H1 (cell line): ENCODE measurements around the gene LRBA. TPM values are rescaled to one million over a fixed set of nuclear protein-coding genes. Genes with fewer than 3 reads are reported as not detected.

Experiments used
- CTCF ChIA-PET: fragments of 300-600 bp; sonication (Branson Sonifier 250); formaldehyde crosslinking; loops from one replicate; lab custom pipeline; 2021; ENCODE audit not compliant: partially characterized antibody; lab: Charles Lee
- POLR2A ChIA-PET: fragments of 300-600 bp; sonication (Branson Sonifier 250); formaldehyde crosslinking; loops from one replicate; lab custom pipeline; 2021; ENCODE audit warnings: inconsistent platforms; ENCODE audit not compliant: partially characterized antibody; lab: Charles Lee
- DNase-seq, 2 experiments: peaks; one replicate each; pipeline versions ENCODE4 v3.0.0 to v3.0.0-alpha.2; 2010 to 2022; ENCODE audit warnings: low spot score in 2 of 2, low read depth in 1 of 2, mixed read lengths in 1 of 2
- FAIRE-seq: peaks from 2 replicates; lab custom pipeline; 2011; peaks lifted over from hg19 to GRCh38; lab: Jason Lieb, UNC
- H2AFZ ChIP-seq: 2 replicates; pipeline ENCODE4 v1.8.1; 2012; ENCODE audit warnings: low read length, inconsistent platforms
- H2AK5ac ChIP-seq: 2 replicates; pipeline ENCODE4 v1.6.1; 2013; ENCODE audit warnings: low read depth, low read length
- H2BK120ac ChIP-seq: replicated peaks from 2 replicates; pipeline ENCODE3; 2013; ENCODE audit warnings: low read depth, low read length, inconsistent platforms
- H2BK12ac ChIP-seq: 2 replicates; pipeline ENCODE4 v1.6.1; 2013; ENCODE audit warnings: low read depth, low read length
- H2BK15ac ChIP-seq: 2 replicates; pipeline ENCODE4 v1.6.1; 2013; ENCODE audit warnings: low read length
- H2BK20ac ChIP-seq: 2 replicates; pipeline ENCODE4 v1.6.1; 2013; ENCODE audit warnings: low read length
- H2BK5ac ChIP-seq: 2 replicates; pipeline ENCODE4 v1.6.1; 2013; ENCODE audit warnings: low read depth, low read length
- H3K14ac ChIP-seq: 2 replicates; pipeline ENCODE4 v1.6.1; 2013; ENCODE audit warnings: inconsistent platforms; ENCODE audit not compliant: insufficient read length
- H3K18ac ChIP-seq: 2 replicates; pipeline ENCODE4 v1.6.1; 2013; ENCODE audit warnings: low read length; ENCODE audit errors: extremely low read depth
- H3K23ac ChIP-seq: 2 replicates; pipeline ENCODE4 v1.6.1; 2013; ENCODE audit warnings: inconsistent platforms; ENCODE audit not compliant: insufficient read length
- H3K23me2 ChIP-seq: 2 replicates; pipeline ENCODE4 v1.6.1; 2013; ENCODE audit warnings: low read depth, low read length
- H3K27ac ChIP-seq: 2 replicates; pipeline ENCODE4 v1.6.1; 2011; ENCODE audit warnings: low read depth, low read length, inconsistent platforms
- H3K27me3 ChIP-seq, 4 experiments: replicated peaks in 1 of 4; 1 replicate in 1 of 4; 2 replicates in 3 of 4; pipeline versions ENCODE4 v1.6.1 to v1.8.1; 2011 to 2013; ENCODE audit warnings: low read length in 3 of 4, mild to moderate bottlenecking in 3 of 4, inconsistent platforms in 2 of 4, mixed read lengths in 2 of 4, moderate library complexity in 1 of 4; ENCODE audit not compliant: control insufficient read depth in 3 of 4, insufficient read depth in 3 of 4; ENCODE audit errors: extremely low read depth in 1 of 4
- H3K36me3 ChIP-seq, 4 experiments: 2 replicates each; pipeline versions ENCODE4 v1.6.1 to v1.8.1; 2011 to 2013; ENCODE audit warnings: mild to moderate bottlenecking in 4 of 4, low read length in 3 of 4, moderate library complexity in 2 of 4, control low read depth in 1 of 4, inconsistent platforms in 1 of 4; ENCODE audit not compliant: insufficient read depth in 4 of 4, control insufficient read depth in 2 of 4
- H3K4ac ChIP-seq: replicated peaks from 2 replicates; pipeline ENCODE3; 2013; ENCODE audit warnings: low read length, low read depth, mixed read lengths, inconsistent platforms; ENCODE audit not compliant: insufficient read length
- H3K4me1 ChIP-seq, 4 experiments: replicated peaks in 1 of 4; 1 replicate in 1 of 4; 2 replicates in 3 of 4; pipeline versions ENCODE4 v1.6.1 to v1.8.1; 2011 to 2013; ENCODE audit warnings: low read length in 3 of 4, inconsistent platforms in 2 of 4, mixed read lengths in 1 of 4; ENCODE audit not compliant: insufficient read depth in 4 of 4, control insufficient read depth in 3 of 4
- H3K4me2 ChIP-seq, 2 experiments: 2 replicates each; pipeline versions ENCODE4 v1.6.1 to v1.8.1; 2011 to 2013; ENCODE audit warnings: low read depth in 2 of 2, low read length in 2 of 2, control low read depth in 1 of 2, inconsistent platforms in 1 of 2, mild to moderate bottlenecking in 1 of 2; ENCODE audit not compliant: insufficient read depth in 1 of 2
- H3K4me3 ChIP-seq, 4 experiments: fragments of 200-600, 300-600 bp in 1 of 4; sonication (generic), shearing (Covaris generic), sonication (Bioruptor Twin) in 1 of 4; 2 replicates each; pipeline versions ENCODE4 v1.5.1 to v1.8.1; 2011 to 2016; ENCODE audit warnings: low read length in 4 of 4, low read depth in 3 of 4, control low read depth in 2 of 4, inconsistent platforms in 2 of 4, mild to moderate bottlenecking in 2 of 4, mixed read lengths in 1 of 4, moderate library complexity in 1 of 4; ENCODE audit not compliant: insufficient read depth in 2 of 4; ENCODE audit errors: extremely low read depth in 1 of 4
- H3K56ac ChIP-seq: replicated peaks from 2 replicates; pipeline ENCODE3; 2013; ENCODE audit warnings: low read depth, mild to moderate bottlenecking, mixed read lengths, low read length, inconsistent platforms; ENCODE audit not compliant: insufficient read length
- H3K79me1 ChIP-seq: 2 replicates; pipeline ENCODE4 v1.6.1; 2013; ENCODE audit warnings: low read depth, low read length, control low read depth
- H3K79me2 ChIP-seq, 2 experiments: 2 replicates each; pipeline versions ENCODE4 v1.6.1 to v1.8.1; 2012 to 2013; ENCODE audit warnings: low read length in 2 of 2, mild to moderate bottlenecking in 2 of 2, inconsistent platforms in 1 of 2; ENCODE audit not compliant: insufficient read depth in 2 of 2, control insufficient read depth in 1 of 2
- H3K9ac ChIP-seq, 4 experiments: replicated peaks in 1 of 4; 1 replicate in 1 of 4; 2 replicates in 3 of 4; pipeline versions ENCODE4 v1.6.1 to v1.8.1; 2011 to 2013; ENCODE audit warnings: low read depth in 3 of 4, low read length in 3 of 4, control low read depth in 2 of 4, mild to moderate bottlenecking in 2 of 4, moderate library complexity in 2 of 4, inconsistent platforms in 1 of 4; ENCODE audit errors: extremely low read depth in 1 of 4
- H3K9me3 ChIP-seq, 2 experiments: 2 replicates each; pipeline versions ENCODE4 v1.6.1 to v1.8.1; 2012 to 2013; ENCODE audit warnings: mild to moderate bottlenecking in 2 of 2, moderate library complexity in 2 of 2, control low read depth in 1 of 2, inconsistent platforms in 1 of 2, low read depth in 1 of 2, low read length in 1 of 2, mixed read lengths in 1 of 2; ENCODE audit not compliant: insufficient read depth in 2 of 2
- H4K20me1 ChIP-seq, 2 experiments: replicated peaks in 1 of 2; 2 replicates each; pipeline versions ENCODE3 to v1.8.1; 2011 to 2013; ENCODE audit warnings: inconsistent platforms in 2 of 2, low read length in 2 of 2, mild to moderate bottlenecking in 1 of 2; ENCODE audit not compliant: insufficient read depth in 2 of 2, control insufficient read depth in 1 of 2
- H4K5ac ChIP-seq: 2 replicates; pipeline ENCODE4 v1.6.1; 2013; ENCODE audit warnings: low read length, low read depth, mixed read lengths, inconsistent platforms; ENCODE audit not compliant: insufficient read length
- H4K8ac ChIP-seq: 2 replicates; pipeline ENCODE4 v1.8.0; 2013; ENCODE audit warnings: mild to moderate bottlenecking, moderate library complexity, low read length, inconsistent platforms; ENCODE audit not compliant: insufficient read depth; ENCODE audit errors: extremely low read depth
- H4K91ac ChIP-seq: replicated peaks from 2 replicates; pipeline ENCODE3; 2013; ENCODE audit warnings: low read length, mixed read lengths, inconsistent platforms; ENCODE audit not compliant: insufficient read length
- ASH2L ChIP-seq: fragments of 200-600, 300-600 bp; sonication (generic); IDR thresholded peaks from one replicate; pipeline ENCODE4 v1.7.1; 2017; ENCODE audit warnings: low read length
- CBX5 ChIP-seq: fragments of 300-800, 300-1000 bp; sonication (generic); IDR thresholded peaks from 2 replicates; pipeline ENCODE4 v1.7.1; 2016; ENCODE audit warnings: antibody characterized with exemption, low read length, low read depth
- CHD1 ChIP-seq: IDR thresholded peaks from 2 replicates; pipeline ENCODE4 v1.6.1; 2012; ENCODE audit warnings: low read depth, low read length, improper control_type of control experiment
- E2F6 ChIP-seq: IDR thresholded peaks from 2 replicates; pipeline ENCODE4 v1.6.1; 2012; ENCODE audit warnings: inconsistent platforms
- GABPA ChIP-seq: IDR thresholded peaks from 2 replicates; pipeline ENCODE4 v1.6.1; 2011; ENCODE audit warnings: mild to moderate bottlenecking, low read length, moderate library complexity, borderline replicate concordance; ENCODE audit not compliant: insufficient read depth
- MAX ChIP-seq: IDR thresholded peaks from 2 replicates; pipeline ENCODE4 v1.6.1; 2012; ENCODE audit warnings: inconsistent platforms
- POLR2AphosphoS5 ChIP-seq: IDR thresholded peaks from 2 replicates; pipeline ENCODE4 v1.6.1; 2011; ENCODE audit warnings: low read depth, low read length
- RBBP5 ChIP-seq: IDR thresholded peaks from 2 replicates; pipeline ENCODE4 v1.7.1; 2012; ENCODE audit warnings: low read depth, mild to moderate bottlenecking, inconsistent platforms, low read length, moderate library complexity, borderline replicate concordance
- SIX5 ChIP-seq: IDR thresholded peaks from 2 replicates; pipeline ENCODE4 v1.6.1; 2011; ENCODE audit warnings: mild to moderate bottlenecking, low read depth, low read length
- TBP ChIP-seq: IDR thresholded peaks from 2 replicates; pipeline ENCODE4 v1.6.1; 2011; ENCODE audit warnings: low read depth, low read length, improper control_type of control experiment
- USF2 ChIP-seq: IDR thresholded peaks from 2 replicates; pipeline ENCODE4 v1.6.1; 2011; ENCODE audit warnings: low read length, improper control_type of control experiment
- polyA plus RNA-seq, 7 experiments: library from polyadenylated mRNA; depleted of rRNA in 3 of 7; stranded (reverse) in 5 of 7; unstranded in 2 of 7; fragments of >200 nt in 5 of 7; fragments of 200-250 nt in 2 of 7; gene quantifications; 1 replicate in 5 of 7; 2 replicates in 1 of 7; 4 replicates in 1 of 7; pipeline versions ENCODE4 v1.2.1 to v1.2.3, GENCODE V29; 2011 to 2013; ENCODE audit warnings: missing spikeins in 2 of 7, mixed read lengths in 2 of 7
- total RNA-seq: library from RNA; stranded (reverse); fragmentation: NEBNext Ultra II Directional; extraction: Animal tissue kit (Norgen Biotek cat#: 25700); gene quantifications from 2 replicates; pipeline ENCODE4 v1.2.1, GENCODE V29; 2021

The LRBA gene
- total and polyA plus RNA-seq, 2 of the 8 experiments (the other 6 are each of a cell fraction or from before 2014, with no cell fraction given) = 54.6 to 83.2 TPM

DNA sequence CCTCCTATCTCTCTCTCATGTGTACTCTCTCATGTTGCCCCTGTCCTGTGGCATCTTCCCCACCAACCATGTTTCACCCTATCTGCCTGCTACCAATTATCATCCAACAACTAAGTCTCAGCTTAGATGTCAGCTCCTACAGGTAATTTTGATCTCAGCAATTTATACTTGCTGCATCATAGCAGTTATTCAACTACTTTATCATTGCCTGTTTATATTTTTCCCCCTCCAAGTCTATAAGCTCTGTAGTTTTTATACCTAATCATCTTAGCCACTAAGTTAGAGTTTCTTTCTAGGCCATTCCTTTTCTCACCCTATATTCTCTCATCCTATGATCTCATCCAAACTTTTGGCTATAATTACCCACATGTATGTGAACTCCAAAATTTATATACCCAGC lies 382.4 kb downstream of the LRBA start:
- Histone ChIP-seq H3K56ac (no peak overlapping the region), H3K23me2 (no peaks in the 10 kb centered on the region), H3K18ac (no peak overlapping the region), H3K36me3 (no peaks in the 10 kb centered on the region), H3K4me2 (no peak overlapping the region), H3K4me3 (no peak overlapping the region), H3K14ac (no peak overlapping the region), H2AFZ (no peak overlapping the region)
- POLR2A ChIA-PET = interaction anchor here (0.5 kb wide), 1 partner anchor 307 kb away, joined by 3 read pairs; no protein-coding TSS in a partner anchor
- no peak for TF ChIP-seq TBP
- TF ChIP-seq SIX5 = no peak
- no peak for TF ChIP-seq GABPA
- TF ChIP-seq E2F6 = no peak
- no peak for TF ChIP-seq ASH2L
- TF ChIP-seq POLR2AphosphoS5 = no peak
- no peak for TF ChIP-seq CHD1
- no peak for TF ChIP-seq RBBP5
- TF ChIP-seq CBX5 = no peak
- TF ChIP-seq MAX = no peak
- TF ChIP-seq USF2 = no peak
- TF ChIP-seq, all 59 proteins: peak for 0
- no peak overlapping the region for H3K4ac ChIP-seq
- no peak overlapping the region for H3K27ac ChIP-seq
- H2BK5ac ChIP-seq = no peak overlapping the region
- no peaks in the 10 kb centered on the region for H4K20me1 ChIP-seq
- no peak overlapping the region for H2AK5ac ChIP-seq
- no peak overlapping the region for H2BK15ac ChIP-seq
- no peak overlapping the region for H4K5ac ChIP-seq
- no peaks in the 10 kb centered on the region for H3K79me1 ChIP-seq
- FAIRE-seq (no peak), DNase-seq (no peak)
- H2BK12ac ChIP-seq = no peak overlapping the region
- no peaks in the 10 kb centered on the region for H3K4me1 ChIP-seq
- no peaks in the 10 kb centered on the region for H3K9me3 ChIP-seq
- H2BK120ac ChIP-seq = no peak overlapping the region
- CTCF ChIA-PET = interaction anchor here (0.7 to 1.0 kb wide), 2 partner anchors 11 to 335 kb away, joined by 3 to 4 read pairs; no protein-coding TSS in a partner anchor
- H2BK20ac ChIP-seq = no peak overlapping the region
- H3K27me3 ChIP-seq = no peaks in the 10 kb centered on the region
- no peaks in the 10 kb centered on the region for H3K79me2 ChIP-seq
- no peak overlapping the region for H3K9ac ChIP-seq
- H4K91ac ChIP-seq = no peak overlapping the region
- H3K23ac ChIP-seq = no peak overlapping the region
- H4K8ac ChIP-seq = no peak overlapping the region
